Hematopoietic multipotent progenitor cell treated with erythropoietin and hydrocortisone succinate and interleukin-3 and kit ligand, for 15 days (in vitro differentiated cells): ENCODE data around the gene FRRS1L.

Experiments
- DNase-seq: peaks from one replicate; pipeline ENCODE4 v3.0.0-alpha.2; 2015; ENCODE audit warnings: low spot score

The FRRS1L gene

DNA sequence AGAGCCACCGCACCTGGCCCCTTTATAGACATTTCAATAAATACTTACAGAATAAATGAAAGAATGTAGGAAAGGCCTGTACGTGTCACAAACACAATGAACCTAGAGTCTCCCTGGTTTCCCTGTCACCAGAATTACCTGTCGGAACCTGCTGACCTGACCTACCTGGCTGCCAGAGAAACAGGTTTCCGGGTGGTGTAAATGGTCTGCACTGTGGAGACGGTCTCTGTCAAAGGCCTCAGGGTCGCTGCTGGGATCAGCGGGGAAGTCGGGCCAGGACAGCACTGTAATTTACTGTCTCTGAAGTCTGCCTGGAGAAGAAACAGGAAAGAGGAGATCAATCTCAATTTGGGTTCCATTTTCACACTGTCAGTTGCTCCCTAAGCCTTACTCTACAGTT lies 9.3 kb upstream of the FRRS1L start:
- no peak for DNase-seq

DNA sequence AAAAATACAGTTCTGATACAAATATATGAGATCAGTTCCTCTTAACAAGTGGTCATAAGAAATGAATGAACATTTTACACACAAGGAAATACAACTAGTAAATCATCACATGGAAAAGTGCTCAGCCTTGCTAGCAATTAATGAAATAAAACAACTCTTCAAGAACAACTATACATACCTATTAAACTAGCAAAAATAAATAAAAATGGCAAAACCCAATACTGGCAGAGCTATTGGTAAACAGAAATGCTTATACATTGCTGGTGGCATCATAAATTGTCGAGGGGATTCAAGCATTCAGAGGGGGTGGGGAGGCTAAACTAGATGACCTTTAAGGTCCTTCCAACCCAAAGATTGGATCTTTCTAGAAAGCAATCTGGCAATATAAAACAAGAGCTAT lies 5.9 kb upstream of the FRRS1L start:
- DNase-seq, result no peak

DNA sequence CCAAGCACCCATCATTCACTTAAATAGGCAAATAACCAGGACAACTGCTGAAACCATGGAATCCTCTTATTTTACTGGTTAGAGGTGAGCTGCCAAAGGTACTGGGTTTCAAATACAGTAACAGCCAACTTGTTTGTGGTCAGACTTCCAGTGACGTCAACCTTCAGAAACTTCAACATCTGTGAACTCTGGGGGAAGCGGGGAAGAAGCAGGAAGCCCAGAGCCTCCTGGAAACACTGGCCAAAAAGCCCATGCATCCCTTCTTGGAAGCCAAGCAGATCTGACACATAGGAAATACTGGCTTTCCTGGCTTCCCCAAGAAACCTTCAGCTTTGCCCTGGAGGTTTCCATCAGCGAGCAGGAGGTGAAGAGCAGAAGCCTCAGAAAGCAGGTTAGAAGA lies 4.9 kb upstream of the FRRS1L start:
- no peak for DNase-seq

DNA sequence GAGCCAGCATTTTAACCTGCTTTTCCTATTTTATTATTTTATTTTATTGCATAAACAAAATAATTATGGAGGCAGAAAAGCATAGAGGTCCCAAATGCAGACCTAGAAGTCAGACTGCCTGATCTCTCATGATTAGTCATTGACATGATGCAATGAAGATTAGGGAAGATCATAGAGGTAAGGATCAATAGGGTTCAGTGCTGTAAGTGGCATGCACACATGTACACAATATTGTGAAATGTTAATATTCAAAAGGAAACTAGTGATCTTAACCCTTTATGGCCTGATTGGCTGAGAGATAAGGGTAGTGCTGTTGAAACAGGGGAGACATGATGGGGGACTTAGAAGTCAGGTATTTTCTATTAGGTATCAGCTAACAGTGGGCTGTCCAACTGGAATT lies 1.1 kb upstream of the FRRS1L start:
- no peak for DNase-seq

DNA sequence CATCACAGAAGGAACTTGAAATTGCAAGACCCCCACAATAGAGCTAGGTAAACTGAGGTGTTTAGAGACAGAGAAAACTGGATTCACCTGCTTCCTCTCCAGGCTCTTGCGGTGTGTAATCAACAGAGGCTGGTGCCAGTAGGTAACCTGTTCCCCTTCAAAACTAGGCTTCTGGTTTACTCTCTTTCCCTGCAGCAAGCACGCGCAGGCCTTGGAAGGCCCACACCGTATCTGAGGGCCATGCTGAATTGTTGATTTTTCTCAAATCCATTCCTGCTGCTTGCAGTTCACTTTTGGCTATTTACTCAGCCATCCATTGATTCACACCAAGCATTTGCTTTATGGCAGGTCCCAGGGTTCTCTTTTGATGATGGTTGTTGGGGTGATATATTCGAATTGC lies 667 bp upstream of the FRRS1L start:
- DNase-seq, result no peak

DNA sequence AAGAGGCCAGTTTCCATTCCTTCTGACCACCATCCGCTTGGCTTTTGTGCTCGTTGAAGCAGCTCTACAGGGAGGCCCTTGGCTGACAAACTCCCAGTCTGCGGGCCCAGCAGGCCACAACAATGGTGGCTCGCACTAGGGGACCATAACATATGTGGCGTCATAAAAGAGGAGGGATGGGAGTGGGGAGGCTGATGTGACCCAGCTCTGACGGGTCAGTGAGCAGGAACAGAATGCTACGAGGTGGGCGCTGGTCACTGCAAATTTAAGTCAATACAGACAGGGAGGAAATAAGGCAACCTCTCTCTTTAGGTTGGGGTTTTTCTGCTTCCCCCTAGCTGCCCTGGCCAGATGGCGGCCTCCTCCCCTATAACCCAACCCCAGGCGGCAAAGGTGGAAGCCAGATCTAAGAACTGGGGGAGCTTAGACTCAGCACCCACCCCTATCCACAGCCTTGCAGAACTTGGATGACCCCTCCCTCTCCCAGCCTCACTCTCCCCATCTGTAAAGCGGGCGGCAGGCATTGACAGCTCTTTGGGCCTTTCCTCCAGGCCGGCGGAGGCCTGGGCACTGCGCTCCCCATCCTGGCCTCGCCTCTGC lies 778 bp downstream of the FRRS1L start:
- no peak for DNase-seq

DNA sequence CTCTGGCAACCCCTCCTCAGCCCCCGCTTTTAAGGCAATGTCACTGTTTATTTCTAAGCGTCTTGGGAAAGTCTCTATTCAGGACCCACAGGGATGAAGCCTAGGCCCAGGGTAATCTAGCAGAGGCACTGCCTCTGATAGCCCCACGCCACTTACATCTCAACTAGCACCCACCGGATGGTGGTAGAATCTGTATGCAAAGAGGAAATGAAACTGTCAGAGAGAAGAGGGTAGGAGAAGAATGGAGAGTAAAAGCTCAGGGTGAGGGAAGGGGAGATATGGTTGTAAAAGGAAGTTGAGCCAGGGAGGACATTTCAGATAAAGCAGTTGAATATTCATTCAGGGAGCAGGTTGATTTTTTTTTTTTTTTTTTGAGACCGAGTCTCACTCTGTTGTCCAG lies 3.0 kb downstream of the FRRS1L start:
- no peak for DNase-seq

DNA sequence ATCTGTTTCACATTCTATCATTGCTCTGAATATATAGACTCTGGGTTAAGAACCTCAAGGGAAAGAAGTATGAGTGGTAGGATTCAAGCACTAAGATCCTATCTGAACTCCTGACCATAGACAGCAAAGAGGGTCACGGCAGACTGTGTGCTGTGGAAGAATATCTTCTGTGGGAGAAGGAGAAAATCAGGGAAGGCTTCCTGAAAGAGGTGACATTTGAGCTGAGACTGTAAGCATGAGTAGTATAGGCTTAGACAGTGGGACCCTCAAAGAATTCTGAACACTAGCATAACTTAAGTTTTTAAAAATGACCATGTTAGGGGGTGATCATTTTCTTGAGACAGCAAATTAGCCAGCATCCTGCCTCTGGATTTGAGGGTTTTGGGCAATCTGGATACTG lies 3.9 kb downstream of the FRRS1L start:
- DNase-seq, result no peak

DNA sequence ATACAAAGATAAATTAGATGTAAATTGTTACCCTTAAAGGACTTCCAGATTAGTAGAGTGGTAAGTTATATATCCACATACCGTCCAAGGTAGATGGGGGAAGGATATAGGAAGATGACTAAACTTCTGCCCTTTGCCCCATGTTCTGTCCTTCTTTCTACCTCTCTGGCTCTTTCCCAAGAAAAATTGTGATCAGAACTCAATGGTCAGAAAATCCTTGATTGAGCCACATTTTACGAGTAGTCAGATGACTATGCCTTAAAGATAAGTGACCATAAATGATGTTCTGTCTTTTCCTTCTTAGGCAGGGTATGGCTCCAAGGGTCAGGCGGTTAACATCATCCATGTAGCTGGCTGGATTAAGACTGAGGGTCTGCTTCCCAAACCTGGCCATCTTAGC lies 4.4 kb downstream of the FRRS1L start:
- DNase-seq, result no peak

DNA sequence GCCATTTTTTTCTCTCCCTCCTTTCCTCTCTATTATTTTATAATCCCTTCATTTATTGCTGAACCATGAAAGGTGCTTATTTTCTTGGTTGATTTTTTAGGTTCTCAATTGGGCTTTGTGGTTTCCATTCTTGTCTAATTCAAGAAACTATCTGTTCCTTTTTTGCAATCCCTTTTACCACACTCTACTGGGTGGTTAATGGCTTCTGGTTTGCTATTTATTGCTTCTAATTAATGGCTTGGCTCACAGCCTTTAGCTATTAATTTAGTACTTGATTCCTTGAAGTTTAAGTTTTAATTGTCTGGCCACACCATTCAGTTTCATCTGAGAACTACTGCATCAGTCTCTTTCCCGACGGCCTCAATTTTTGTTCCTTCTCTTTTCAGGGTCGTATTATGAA lies 5.6 kb downstream of the FRRS1L start:
- DNase-seq, result no peak

DNA sequence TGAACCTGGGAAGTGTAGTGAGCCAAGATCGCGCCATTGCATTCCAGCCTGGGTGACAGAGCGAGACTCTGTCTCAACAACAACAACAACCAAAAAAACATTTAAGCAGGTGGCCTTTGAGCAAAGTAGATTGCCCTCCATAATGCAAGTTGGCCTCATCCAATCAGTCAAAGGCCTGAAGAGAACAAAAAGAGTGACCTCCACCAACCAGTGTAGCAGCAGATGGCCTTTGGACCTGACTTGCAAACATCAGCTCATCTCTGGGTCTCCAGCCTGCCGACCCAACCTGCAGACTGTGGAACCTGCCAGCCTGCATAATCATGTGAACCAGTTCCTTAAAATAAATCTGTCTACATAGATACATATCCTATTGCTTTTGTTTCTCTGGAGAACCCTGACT lies 7.5 kb downstream of the FRRS1L start:
- no peak for DNase-seq

DNA sequence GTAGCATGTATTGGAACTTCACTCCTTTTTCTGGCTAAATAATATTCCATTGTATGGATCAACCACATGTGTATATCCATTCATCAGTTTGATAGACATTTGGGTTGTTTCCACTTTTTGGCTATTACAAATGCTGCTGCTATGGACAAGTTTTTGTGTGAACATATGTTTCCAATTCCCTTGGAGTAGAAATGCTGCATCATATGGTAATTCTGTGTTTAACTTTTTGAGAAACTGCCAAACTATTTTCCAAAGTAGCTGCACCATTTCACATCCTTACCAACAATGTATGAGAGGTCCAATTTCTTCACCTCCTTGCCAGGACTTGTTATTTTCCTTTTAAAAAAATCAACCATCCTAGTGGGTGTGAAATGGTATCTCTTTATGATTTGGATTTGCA lies 8.4 kb downstream of the FRRS1L start:
- DNase-seq, result no peak

DNA sequence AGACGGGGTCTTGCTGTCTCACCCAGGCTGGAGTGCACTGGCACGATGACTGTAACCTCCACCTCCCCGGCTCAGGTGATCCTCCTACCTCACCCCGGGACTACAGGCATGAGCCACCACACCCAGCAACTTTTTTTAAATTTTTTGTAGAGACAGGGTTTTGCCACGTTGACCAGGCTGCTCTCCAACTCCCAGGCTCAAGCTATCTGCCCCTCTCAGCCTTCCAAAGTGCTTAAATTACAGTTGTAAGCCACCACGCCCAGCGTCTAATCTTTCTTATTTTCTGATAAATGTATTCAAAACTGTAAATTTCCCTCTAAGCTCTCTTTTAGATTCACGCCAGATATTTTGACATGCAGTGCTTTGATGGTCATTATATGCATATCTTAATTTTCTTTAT lies 10.3 kb downstream of the FRRS1L start:
- peak; percentile 57 for DNase-seq

DNA sequence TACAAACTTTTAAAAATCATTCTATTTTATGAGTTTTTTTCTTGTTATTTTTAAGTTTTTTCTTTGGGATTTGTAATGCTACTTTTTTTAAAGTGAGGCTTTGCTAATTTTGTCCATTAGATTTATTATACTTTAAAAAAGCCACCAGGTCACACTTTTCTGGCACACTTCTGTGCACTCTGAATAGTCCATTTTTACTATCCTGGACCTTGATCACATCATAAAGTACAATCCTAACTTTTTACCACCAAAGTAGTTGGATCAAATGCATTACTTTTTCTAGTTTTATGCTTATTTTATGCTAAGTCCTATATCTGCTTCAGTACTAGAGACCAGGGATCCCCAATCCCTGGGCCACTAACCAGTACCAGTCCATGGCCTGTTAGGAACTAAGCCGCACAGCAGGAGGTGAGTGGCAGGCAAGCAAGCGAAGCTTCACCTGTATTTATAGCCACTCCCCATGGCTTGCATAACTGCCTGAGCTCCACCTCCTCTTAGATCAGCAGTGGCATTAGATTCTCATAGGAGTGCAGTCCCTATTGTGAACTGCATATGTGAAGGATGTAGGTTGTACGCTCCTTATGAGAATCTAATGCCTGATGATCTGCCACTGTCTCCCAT lies 16.0 kb downstream of the FRRS1L start:
- no peak for DNase-seq

DNA sequence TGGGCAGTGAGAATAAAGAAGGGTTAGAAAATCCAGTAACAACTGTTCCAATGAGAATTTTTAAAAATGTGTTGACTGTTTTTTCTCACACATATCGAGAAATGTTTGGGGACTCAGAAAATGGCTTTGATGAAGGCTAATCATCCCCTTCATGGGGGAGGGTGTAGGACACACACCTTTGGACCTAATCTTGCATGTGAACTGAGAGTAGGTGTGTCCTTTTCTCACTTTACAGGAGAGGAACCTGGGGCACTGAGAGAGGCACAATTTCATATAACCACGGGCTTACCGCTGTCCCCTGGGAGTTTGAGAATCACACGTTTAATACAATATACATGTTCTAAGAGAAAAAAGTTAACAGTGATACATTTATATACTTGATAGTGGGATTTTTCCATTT lies 17.3 kb downstream of the FRRS1L start:
- no peak for DNase-seq

DNA sequence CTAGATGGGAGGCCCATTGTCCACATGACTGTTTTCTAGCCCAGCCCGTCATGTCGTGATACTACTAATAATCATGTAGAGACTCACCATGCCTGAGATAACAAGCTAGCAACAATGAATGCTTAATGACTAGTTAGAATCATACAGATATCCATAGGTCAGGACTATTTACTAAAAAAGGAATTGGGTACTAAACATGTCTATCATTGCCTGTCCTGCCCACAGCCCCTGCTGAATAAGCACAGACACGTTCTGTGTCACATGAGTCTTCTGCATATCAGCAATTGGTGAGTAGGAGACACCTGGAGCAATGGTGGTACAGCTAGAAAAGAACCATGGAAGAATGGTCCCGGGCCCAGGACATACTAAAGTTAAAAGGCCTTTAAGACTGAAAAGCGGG lies 18.0 kb downstream of the FRRS1L start:
- no peak for DNase-seq

DNA sequence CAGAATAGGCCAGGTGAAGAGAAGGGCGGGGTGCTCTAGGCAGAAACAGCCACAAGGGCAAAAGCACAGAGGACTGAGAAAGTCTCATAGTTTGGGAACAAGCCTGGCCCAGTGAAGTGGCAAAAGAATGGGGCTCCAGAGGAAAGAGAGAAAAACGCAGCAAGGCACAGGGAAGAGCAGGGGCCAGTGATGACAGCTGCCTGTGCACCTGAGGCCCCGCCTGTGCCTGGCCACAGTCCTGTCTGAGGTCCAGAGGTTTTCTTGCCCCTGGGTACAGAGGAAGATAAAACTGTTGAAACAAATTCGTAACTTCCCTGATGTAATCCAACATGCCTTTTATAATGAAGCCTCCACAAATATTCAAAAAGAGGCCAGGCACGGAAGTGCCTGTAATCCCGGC lies 22.0 kb downstream of the FRRS1L start:
- no peak for DNase-seq

DNA sequence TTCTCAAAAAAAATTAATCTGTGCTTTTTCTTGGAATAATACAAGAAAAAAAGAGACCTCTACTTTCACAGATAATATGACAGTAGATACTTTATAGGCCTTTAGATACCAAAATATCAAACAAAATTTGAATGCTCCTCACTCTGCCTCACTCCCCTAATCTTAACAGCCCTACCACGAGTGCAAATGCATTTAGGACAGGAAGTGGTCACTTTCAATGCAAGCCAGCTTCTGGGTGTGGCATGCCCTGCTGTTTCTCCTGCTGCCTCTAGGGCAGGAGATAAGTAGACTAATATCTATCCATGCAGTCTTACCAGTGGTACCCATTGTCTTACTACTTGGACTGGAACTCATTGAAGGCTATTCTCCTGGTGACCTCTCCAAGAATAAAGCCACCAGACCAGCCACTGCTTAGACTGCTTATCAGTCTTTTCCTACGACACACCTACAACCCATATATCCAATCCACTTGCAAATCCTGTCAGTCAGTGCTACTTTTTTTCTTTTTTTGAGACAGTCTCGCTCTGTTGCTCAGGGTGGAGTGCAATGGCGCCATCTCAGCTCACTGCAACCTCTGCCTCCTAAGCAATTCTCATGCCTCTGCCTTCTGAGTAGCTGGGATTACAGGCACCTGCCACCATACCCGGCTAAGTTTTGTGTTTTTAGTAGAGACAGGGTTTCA lies 23.0 kb downstream of the FRRS1L start:
- peak; percentile 50 for DNase-seq

DNA sequence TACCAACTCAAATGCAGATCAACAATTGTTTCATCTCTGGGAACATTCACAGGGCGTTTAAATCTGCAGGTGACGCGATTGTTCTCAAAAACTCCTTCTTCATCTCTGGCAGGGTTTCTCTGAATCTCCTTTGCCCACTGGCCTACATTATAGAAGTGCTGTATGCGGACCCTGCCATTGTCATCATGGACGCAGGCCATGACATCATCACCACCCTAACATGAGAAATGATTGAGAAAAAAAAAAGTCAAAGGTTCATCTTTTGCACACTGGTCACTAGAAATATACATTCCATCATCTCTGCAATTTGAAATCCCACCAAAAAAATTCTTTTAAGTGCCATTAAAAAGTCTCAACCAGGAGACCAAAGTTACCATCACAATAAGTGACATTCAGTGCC lies 25.7 kb downstream of the FRRS1L start:
- DNase-seq, result no peak

DNA sequence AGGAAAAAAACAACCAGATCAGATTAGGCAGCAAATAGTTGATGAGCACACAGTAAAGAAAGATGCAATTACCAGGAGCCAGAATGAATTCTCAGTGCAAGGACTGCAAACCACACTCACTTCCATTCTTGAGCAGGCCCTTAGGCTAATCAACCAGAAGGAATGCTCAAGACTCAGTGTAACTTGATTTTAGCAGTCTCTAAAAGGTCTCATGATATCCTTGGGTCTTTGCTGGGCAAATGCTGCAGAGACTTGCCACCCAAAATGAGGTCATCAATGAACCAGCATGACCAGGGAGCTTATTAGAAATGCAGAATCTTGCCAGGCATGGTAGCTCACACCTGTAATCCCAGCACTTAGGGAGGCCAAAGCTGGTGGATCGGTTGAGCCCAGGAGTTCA lies 27.2 kb downstream of the FRRS1L start:
- DNase-seq, result no peak

DNA sequence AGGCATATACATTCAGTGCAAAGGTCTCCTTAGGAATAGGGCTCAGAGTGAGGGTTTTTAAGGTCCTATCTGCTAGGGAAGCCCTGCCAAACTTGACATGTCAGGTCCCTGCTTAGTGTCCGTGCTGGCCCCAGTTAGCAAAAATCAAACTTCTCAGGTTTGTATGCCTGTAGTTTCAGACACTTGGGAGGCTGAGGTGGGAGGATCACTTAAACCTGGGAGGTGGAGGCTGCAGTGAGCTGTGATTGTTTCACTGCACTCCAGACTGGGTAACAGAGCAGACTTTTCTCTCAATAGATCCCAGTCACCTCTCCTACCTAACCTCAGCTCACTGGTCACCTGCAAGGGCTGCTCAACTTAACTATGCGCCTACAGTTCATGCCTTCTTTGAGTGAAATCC lies 28.6 kb downstream of the FRRS1L start:
- DNase-seq, result no peak

DNA sequence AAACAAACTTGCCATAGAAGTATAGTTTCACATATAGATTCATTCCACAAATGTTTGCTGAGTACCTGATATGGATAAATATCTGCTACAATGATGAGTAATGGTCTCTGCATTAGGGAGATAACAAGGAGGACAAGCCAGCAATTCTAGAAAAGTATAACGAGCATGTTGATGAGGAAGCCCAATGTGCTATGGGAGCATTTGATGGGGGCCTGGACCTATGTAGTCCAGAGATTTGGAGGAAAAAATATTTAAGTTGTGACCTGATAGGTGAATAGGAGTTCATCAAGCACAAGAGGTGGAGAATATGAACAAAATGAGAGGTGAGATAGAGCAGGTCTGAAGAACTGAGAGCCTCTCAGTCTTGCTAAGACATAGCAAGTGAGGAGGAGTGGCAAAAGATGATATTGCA lies 32.9 kb downstream of the FRRS1L start:
- peak; percentile 77 for DNase-seq

DNA sequence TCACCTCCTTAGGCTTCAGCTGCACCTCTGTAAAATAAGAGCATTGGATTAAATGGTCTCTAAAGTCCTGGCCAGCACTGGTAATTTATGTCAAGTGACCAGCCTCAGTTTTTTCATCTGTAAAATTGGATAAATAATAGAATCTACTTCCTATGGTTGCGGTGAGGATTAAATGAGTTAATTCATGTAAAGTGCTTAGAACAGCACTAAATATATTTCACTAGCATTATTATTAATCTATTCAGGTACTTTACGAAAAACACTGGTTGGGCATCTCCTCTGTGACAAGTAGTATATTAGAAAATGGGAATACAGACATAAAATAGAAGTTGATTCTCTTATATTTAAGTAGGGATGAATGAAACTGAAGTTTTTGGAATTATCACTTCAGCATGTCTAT lies 33.5 kb downstream of the FRRS1L start:
- no peak for DNase-seq

DNA sequence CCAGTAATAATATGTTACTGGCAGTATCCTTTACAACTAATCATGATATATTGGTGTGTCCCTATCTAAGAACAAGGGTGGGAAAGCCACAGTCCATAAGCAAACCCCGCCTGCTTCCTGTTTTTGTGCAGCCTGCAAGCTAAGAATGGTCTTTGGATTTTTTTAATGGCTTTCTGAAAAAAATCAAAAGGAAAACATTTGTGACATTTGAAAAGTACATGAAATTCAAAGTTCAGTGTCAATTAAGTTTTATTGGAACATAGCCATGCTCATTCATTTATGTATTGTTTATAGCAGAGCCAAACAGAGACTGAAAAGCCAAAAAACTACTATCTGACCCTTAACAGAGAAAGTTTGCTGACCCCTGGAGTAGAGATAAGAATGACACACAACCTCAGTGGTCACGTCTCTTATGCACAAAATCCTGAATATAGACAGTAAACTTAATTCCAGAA lies 34.5 kb downstream of the FRRS1L start:
- no peak for DNase-seq
